GM13976 (cell line): ENCODE results near the gene GAPT.

Experiments used
- DNase-seq: peaks from one replicate; pipeline ENCODE4 v3.0.0; 2012; ENCODE audit warnings: low spot score
- in situ Hi-C: fragments of 300-500 bp; cut with MboI; formaldehyde crosslinking; loops from one replicate; pipeline ENCODE4 v1.12.0; 2022; ENCODE audit warnings: low sequenced_read_pairs, mixed read lengths, inconsistent platforms; ENCODE audit not compliant: unreplicated experiment
- TF ChIP-seq, protein P1 (sequence below): IDR thresholded peaks from 2 replicates; pipeline ENCODE4 v1.5.1; 2012; ENCODE audit warnings: borderline replicate concordance, mild to moderate bottlenecking; ENCODE audit not compliant: insufficient read depth; ENCODE audit errors: extremely low read depth, missing control alignments, control extremely low read depth

GAPT gene

DNA sequence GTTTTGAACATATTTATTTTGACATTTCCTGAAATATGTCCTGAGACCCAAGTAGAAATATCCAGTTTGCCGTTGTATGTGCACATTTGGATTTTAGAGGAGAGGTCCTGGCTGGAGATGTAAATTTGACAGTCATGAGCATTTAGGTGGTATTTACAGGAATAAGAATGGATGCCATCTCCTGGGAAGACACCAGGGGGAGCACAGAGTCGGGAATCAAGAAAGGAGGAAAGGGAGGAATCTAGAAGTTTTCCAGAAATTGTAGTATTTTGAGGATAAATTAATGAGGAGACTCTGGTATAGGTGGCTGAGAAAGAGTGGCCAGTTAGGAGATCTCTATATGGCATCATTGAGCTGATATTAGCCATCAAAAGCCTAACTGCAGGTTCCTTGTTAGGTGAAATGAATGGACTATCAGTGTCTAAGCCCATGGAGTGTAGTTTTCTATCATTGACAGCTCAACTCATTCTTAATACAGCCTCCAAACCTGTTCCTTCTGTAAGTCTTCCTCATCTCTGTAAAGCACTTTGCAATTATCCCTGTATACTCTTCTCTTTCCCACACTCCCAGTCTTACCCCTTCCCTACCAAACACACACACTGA, 7.2 kb downstream of the GAPT start:
- DNase-seq: no peak
- in situ Hi-C loops: no loop called here
- TF ChIP-seq, protein P1, sequence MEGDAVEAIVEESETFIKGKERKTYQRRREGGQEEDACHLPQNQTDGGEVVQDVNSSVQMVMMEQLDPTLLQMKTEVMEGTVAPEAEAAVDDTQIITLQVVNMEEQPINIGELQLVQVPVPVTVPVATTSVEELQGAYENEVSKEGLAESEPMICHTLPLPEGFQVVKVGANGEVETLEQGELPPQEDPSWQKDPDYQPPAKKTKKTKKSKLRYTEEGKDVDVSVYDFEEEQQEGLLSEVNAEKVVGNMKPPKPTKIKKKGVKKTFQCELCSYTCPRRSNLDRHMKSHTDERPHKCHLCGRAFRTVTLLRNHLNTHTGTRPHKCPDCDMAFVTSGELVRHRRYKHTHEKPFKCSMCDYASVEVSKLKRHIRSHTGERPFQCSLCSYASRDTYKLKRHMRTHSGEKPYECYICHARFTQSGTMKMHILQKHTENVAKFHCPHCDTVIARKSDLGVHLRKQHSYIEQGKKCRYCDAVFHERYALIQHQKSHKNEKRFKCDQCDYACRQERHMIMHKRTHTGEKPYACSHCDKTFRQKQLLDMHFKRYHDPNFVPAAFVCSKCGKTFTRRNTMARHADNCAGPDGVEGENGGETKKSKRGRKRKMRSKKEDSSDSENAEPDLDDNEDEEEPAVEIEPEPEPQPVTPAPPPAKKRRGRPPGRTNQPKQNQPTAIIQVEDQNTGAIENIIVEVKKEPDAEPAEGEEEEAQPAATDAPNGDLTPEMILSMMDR: peak; percentile 26

DNA sequence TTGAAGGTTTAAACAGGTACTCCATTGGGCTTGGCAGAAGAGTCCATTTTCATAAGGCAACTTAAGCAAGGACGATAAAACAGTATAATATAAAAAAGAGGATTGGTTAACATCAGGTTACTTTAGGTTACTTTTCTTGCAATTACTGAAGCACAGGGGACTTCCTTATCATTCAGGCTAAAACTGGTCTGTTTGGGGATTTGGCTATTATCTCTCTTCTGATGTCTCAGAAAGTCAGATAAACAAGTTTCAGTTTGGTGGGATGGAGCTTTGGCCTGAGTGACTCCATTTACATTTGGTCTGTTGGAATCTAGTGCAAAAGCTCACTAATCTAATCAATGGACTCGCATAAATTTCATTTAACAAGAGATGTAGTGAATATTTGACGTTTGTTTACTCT, 8.0 kb downstream of the GAPT start:
- TF ChIP-seq, protein P1: no peak
- DNase-seq: no peak
- in situ Hi-C loops: no loop called here

DNA sequence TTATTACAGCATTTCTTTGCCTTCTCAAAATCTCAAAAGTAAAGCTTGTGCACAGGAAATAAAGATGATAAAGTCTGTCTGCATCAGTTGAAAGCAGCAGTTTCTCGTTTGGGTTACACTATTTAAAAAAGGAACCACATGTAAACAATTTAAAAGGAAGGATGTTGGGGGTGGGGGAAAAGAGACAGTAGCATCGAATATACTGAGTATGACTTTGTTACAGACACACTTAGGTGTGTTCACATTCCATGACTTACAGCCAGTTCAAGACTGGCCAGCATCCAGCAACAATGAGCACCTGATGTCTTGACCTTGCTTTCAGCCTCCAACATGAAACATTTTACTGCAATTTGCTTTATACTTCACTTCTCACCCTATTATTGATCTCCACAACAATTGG, 8.7 kb downstream of the GAPT start:
- no peak for DNase-seq
- TF ChIP-seq, protein P1: no peak
- in situ Hi-C loops: no loop called here

DNA sequence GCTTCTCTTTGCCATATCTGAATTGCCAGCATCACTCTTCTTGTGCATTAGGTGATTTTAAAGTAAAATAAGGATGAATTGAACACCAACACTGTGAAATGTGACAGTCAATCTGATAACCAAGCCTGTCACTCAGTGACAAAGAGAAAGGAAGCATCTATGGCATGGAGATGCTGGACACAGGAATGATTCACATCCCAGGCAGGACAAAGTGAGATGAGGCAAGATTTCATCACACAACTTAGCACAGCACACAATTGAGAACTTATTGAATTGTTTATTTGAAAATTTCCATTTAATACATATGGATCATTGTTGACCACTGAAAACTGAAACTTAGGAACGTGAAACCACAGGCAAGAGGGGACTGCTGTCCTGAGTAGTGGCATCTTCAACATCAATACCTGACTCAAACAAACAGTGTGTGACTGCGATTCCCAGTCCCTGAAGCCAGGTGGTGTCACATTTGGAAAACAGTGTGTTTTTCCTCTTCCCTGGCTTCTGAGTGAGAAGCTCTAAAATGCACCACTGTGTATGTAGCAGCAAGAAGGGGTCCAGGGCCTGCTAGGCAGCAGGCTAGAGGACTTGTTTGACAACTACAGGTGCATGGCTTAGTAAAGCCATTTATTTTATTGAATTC, 10.7 kb downstream of the GAPT start:
- no peak for DNase-seq
- in situ Hi-C loops: no loop called here
- TF ChIP-seq, protein P1: no peak

DNA sequence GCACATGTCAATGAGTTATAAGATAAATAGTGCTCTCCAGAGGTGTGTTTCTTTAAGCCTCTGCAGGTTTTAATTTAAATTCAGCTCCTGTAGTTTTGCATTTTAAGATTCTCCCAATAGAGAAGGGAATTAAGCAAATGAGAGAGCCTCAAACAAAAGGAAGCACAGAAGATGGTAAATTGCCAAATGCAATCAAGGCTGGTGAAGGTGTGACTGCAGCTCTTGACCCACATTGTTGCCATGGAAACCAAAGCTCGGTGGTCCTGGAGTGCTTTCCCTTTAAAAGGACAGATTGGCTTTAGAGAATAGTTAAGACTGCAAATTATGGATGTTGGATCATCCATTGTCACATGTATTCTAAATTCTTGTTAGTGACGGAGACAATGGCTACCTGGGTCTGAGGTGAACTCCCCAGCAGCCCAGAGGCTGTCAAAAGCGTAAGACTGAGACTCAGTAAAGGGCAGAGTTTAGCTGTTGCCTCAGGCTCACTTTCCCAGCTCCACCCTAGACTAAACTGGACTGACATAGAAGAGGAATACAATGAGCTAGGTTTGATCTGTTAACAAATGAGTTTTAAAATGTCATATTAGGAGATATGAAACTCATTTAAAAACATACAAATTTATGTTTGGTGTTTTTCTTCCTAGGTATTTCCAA, 12.3 kb downstream of the GAPT start:
- TF ChIP-seq, protein P1: no peak
- in situ Hi-C loops: no loop called here
- no peak for DNase-seq

DNA sequence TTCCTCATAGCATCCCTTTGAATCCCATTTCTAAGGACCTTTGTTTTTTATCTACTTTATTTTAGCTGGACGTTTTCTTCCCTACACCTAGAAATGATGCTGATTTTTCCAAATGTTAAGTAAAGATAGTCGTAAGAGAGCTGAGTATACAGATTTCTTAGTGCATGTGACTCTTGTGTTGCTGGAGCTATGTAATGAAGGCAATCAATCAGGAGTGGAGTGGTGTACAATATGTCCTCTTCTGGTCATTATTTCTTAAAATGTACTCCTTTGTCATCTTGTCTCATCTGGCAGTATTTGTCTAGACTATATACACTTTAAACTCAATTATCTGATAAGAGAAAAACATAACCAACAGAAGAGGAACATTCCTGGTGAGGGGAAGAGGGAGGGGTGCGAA, 13.5 kb downstream of the GAPT start:
- in situ Hi-C loops: no loop called here
- TF ChIP-seq, protein P1: no peak
- DNase-seq: no peak

DNA sequence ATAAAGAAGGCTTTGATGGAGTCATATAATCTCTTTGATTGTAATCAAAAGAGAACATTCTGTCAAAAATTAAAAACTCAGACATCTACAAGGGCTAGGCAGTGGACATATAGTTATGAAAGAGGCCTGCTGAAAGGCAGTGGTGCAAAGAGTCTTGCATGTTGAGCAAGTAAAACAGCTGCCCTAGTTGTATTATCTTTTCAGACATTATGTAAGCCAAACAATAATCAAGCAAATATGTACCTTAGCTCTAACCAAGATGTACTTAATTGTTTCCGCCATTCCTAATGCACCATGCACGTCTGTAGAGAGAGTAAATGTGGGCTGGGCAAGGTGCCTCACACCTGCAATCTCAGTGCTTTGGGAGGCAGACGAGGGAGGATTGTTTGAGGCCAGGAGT, 14.3 kb downstream of the GAPT start:
- TF ChIP-seq, protein P1: no peak
- in situ Hi-C loops: no loop called here
- no peak for DNase-seq
